Measurements from ENCODE around the gene SLC2A14. TPM values are rescaled to one million over a fixed set of nuclear protein-coding genes. Genes with fewer than 3 reads are reported as not detected.
"Not testable (repeated sequence)": the region's sequence is repeated elsewhere in the genome, so short reads cannot be mapped to it uniquely, and the experiment has no call there.

The SLC2A14 gene
- total RNA-seq, 1 donor: under 0.01 TPM

DNA sequence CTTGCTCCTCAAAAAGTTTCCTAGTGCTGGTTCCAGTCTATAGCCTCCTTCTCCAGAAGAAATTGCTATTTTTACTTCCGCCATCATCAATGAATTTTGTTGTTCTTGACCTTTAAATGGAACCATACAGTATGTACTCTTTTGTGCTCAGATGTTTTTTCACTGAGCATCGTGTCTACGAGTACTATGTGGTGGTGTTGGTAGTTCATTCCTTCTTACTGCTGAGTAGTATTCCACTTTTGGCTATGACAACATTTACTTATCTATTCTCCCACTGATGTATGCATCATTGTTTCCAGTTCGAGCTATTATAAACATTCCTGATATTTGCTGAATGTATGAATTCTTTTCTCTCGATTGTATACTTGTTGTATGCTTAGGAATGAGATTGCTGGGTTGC is 28.6 kb downstream of the SLC2A14 start:
- H3K9me3 ChIP-seq (ENCODE audit: low read depth, low read length): no peaks in the 10 kb centered on the region
- H3K27ac ChIP-seq (ENCODE audit: low read depth, low read length): no peak overlapping the region
- DNase-seq (ENCODE audit: insufficient read length, low spot score, missing footprints): peak; percentile 41
- no peaks in the 10 kb centered on the region for H3K4me1 ChIP-seq (ENCODE audit: insufficient read depth, low read length)
- no peaks in the 10 kb centered on the region for H3K36me3 ChIP-seq (ENCODE audit: insufficient read depth, low read length)
- H3K4me2 ChIP-seq (ENCODE audit: insufficient read depth, low read length): no peak overlapping the region
- no peak overlapping the region for H2AFZ ChIP-seq (ENCODE audit: low read length)
- no peaks in the 10 kb centered on the region for H3K79me2 ChIP-seq (ENCODE audit: insufficient read depth, low read length)
- no peaks in the 10 kb centered on the region for H4K20me1 ChIP-seq (ENCODE audit: insufficient read depth, low read length)
- H3K4me3 ChIP-seq (ENCODE audit: insufficient read depth, low read length): no peak overlapping the region
- TF ChIP-seq, protein P1, sequence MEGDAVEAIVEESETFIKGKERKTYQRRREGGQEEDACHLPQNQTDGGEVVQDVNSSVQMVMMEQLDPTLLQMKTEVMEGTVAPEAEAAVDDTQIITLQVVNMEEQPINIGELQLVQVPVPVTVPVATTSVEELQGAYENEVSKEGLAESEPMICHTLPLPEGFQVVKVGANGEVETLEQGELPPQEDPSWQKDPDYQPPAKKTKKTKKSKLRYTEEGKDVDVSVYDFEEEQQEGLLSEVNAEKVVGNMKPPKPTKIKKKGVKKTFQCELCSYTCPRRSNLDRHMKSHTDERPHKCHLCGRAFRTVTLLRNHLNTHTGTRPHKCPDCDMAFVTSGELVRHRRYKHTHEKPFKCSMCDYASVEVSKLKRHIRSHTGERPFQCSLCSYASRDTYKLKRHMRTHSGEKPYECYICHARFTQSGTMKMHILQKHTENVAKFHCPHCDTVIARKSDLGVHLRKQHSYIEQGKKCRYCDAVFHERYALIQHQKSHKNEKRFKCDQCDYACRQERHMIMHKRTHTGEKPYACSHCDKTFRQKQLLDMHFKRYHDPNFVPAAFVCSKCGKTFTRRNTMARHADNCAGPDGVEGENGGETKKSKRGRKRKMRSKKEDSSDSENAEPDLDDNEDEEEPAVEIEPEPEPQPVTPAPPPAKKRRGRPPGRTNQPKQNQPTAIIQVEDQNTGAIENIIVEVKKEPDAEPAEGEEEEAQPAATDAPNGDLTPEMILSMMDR (IDR thresholded peaks at IDR 0.05; ENCODE audit: extremely low read depth, low read depth, low read length): no peak
- H3K27me3 ChIP-seq (ENCODE audit: insufficient read depth, low read length): no peaks in the 10 kb centered on the region

DNA sequence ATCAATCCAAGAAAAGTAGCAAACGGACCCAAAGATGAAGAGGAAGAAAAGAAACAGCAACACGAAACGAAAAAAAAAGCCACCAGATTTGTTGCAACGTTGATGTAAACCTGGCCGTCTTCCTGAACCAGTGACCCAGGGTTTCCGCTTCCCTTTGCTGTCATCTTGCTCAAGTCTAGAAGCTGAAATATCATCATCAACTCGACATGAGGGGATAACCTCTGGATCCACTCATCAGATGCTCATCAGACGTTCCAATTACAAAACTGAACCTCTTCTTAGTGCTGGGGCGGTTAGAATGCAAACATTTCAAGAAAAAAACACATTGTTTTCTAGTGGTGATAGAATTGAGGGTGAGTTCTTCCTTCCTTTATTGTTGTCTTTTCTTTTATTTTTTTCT is 29.1 kb downstream of the SLC2A14 start:
- not testable (repeated sequence) for H3K4me3 ChIP-seq (ENCODE audit: insufficient read depth, low read length); H3K79me2 ChIP-seq (ENCODE audit: insufficient read depth, low read length); H3K27me3 ChIP-seq (ENCODE audit: insufficient read depth, low read length); H3K4me2 ChIP-seq (ENCODE audit: insufficient read depth, low read length); H3K36me3 ChIP-seq (ENCODE audit: insufficient read depth, low read length); H3K9me3 ChIP-seq (ENCODE audit: low read depth, low read length); H2AFZ ChIP-seq (ENCODE audit: low read length); H3K27ac ChIP-seq (ENCODE audit: low read depth, low read length); DNase-seq (ENCODE audit: insufficient read length, low spot score, missing footprints); H3K4me1 ChIP-seq (ENCODE audit: insufficient read depth, low read length); H4K20me1 ChIP-seq (ENCODE audit: insufficient read depth, low read length)

DNA sequence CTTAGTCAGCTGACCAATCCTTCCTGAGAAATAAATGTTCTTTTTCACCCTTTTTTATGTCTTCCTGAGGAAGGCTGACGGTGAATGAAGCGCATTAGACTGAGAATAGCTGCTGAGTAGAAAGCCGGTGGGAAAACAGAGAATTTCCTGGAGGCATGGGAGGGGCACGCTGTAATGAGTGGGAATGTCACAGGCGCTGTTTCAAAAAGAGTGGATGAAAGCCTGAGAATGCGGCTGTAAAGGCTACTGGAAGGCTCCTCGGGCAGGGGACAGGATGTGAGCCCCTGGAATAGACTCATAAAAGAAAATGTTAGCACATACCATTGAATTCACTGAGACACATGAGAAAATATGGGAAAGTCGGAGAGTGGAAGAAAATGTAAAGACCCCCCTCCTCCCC is 29.6 kb downstream of the SLC2A14 start:
- not testable (repeated sequence) for H3K4me1 ChIP-seq (ENCODE audit: insufficient read depth, low read length); H3K36me3 ChIP-seq (ENCODE audit: insufficient read depth, low read length); H4K20me1 ChIP-seq (ENCODE audit: insufficient read depth, low read length); H3K27ac ChIP-seq (ENCODE audit: low read depth, low read length); H3K27me3 ChIP-seq (ENCODE audit: insufficient read depth, low read length); H2AFZ ChIP-seq (ENCODE audit: low read length); H3K79me2 ChIP-seq (ENCODE audit: insufficient read depth, low read length); H3K4me2 ChIP-seq (ENCODE audit: insufficient read depth, low read length); H3K9me3 ChIP-seq (ENCODE audit: low read depth, low read length); H3K4me3 ChIP-seq (ENCODE audit: insufficient read depth, low read length); DNase-seq (ENCODE audit: insufficient read length, low spot score, missing footprints)

DNA sequence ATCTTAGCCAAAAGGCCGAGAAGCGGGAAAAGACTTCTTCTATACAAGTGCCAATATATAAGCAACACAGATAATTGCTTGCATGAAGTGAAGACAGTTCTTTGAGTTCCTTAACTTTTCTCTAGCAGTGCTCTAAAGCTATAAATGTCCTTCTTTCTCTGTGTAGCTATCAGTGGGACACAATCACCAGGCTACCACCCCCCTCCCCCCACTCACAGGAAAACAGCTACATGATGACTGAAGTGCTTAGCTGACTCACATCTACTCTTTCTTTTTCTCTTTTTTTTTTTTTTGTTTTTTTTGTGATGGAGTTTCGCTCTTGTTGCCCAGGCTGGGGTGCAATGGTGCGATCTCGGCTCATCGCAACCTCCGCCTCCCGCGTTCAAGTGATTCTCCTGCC is 30.3 kb downstream of the SLC2A14 start:
- H3K79me2 ChIP-seq (ENCODE audit: insufficient read depth, low read length); DNase-seq (ENCODE audit: insufficient read length, low spot score, missing footprints); H2AFZ ChIP-seq (ENCODE audit: low read length); H3K4me1 ChIP-seq (ENCODE audit: insufficient read depth, low read length); H3K9me3 ChIP-seq (ENCODE audit: low read depth, low read length); H3K4me3 ChIP-seq (ENCODE audit: insufficient read depth, low read length); H4K20me1 ChIP-seq (ENCODE audit: insufficient read depth, low read length); H3K27me3 ChIP-seq (ENCODE audit: insufficient read depth, low read length); H3K4me2 ChIP-seq (ENCODE audit: insufficient read depth, low read length); H3K27ac ChIP-seq (ENCODE audit: low read depth, low read length); H3K36me3 ChIP-seq (ENCODE audit: insufficient read depth, low read length): not testable (repeated sequence)

DNA sequence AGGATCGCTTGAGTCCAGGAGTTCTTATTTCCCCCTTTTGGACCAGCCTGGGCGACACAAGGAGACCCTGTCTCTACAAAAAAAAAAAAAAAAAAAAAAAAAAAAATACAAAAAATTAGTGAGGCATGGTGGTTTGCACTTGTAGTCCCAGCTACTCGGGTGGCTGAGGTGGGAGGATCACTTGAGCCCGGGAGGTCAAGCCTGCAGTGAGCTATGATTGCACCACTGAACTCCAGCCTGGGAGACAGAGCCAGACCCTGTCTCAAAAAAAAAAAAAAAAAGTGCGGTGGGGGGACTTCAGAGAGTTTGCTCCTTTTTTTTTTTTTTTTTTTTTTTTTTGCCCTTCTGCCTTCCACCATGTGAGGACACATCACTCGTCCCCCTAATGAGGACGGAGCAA is 32.9 kb downstream of the SLC2A14 start:
- not testable (repeated sequence) for H4K20me1 ChIP-seq (ENCODE audit: insufficient read depth, low read length); H3K4me1 ChIP-seq (ENCODE audit: insufficient read depth, low read length); DNase-seq (ENCODE audit: insufficient read length, low spot score, missing footprints); H3K79me2 ChIP-seq (ENCODE audit: insufficient read depth, low read length); H3K27me3 ChIP-seq (ENCODE audit: insufficient read depth, low read length); H3K9me3 ChIP-seq (ENCODE audit: low read depth, low read length); H3K27ac ChIP-seq (ENCODE audit: low read depth, low read length); H3K36me3 ChIP-seq (ENCODE audit: insufficient read depth, low read length); H3K4me2 ChIP-seq (ENCODE audit: insufficient read depth, low read length); H3K4me3 ChIP-seq (ENCODE audit: insufficient read depth, low read length); H2AFZ ChIP-seq (ENCODE audit: low read length)

DNA sequence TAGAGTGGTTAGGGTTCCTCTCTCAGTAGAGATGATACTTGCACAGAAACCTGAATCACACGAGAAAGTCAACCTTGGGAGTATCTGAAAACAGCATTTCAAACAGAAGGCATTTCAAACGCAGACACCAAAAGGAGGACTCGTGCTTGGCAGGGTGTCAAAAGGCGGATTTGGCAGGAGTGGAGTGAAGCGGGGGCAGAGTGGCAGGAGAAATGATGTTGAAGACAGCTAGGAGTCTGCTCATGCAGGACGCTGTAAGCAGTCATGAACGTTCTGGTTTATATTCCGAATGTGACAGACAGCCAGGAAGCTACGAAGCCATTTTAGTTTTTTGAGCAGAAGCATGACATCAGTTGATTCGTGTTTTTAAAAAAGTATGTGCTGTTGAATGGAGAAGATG is 33.5 kb downstream of the SLC2A14 start:
- H3K4me2 ChIP-seq (ENCODE audit: insufficient read depth, low read length); H3K4me1 ChIP-seq (ENCODE audit: insufficient read depth, low read length); H3K79me2 ChIP-seq (ENCODE audit: insufficient read depth, low read length); H3K4me3 ChIP-seq (ENCODE audit: insufficient read depth, low read length); H3K27me3 ChIP-seq (ENCODE audit: insufficient read depth, low read length); DNase-seq (ENCODE audit: insufficient read length, low spot score, missing footprints); H3K27ac ChIP-seq (ENCODE audit: low read depth, low read length); H3K9me3 ChIP-seq (ENCODE audit: low read depth, low read length); H3K36me3 ChIP-seq (ENCODE audit: insufficient read depth, low read length); H4K20me1 ChIP-seq (ENCODE audit: insufficient read depth, low read length): not testable (repeated sequence)
- H2AFZ ChIP-seq (ENCODE audit: low read length): peak overlapping the region; percentile 35

Measured in osteoblast (primary cell).